ENCODE measurements around the gene HM13.

GRCh38 chr20:31604567-31605030, 90.4 kb downstream of the HM13 start:
- TF ChIP-seq MAX (CRISPR knock-in tag; IDR thresholded peaks at IDR 0.05) (no peak), CREB1 (CRISPR knock-in tag; IDR thresholded peaks at IDR 0.05) (no peak), CTCF (IDR thresholded peaks at IDR 0.05) (no peak), NR1H2 (CRISPR knock-in tag; IDR thresholded peaks at IDR 0.05) (no peak), CREM (CRISPR knock-in tag; IDR thresholded peaks at IDR 0.05) (no peak), KAT7 (CRISPR knock-in tag; IDR thresholded peaks at IDR 0.05; ENCODE audit: borderline replicate concordance) (no peak), ZNF423 (CRISPR knock-in tag; IDR thresholded peaks at IDR 0.05) (no peak)

Measured in WTC11 (cell line).